Adrenal gland (tissue), 12 donors: ENCODE measurements around the gene TSFM. TPM values are rescaled to one million over a fixed set of nuclear protein-coding genes. Genes with fewer than 3 reads are reported as not detected.

Experiments
- DNase-seq, 7 donors: peaks; one replicate each; pipeline ENCODE4 v3.0.0-alpha.2; 2019 to 2020
- H3K27ac ChIP-seq, 5 donors: fragments of 200-600 bp; sonication (generic) in 4 of 5; 1 replicate in 3 of 5; 2 replicates in 2 of 5; pipeline versions ENCODE4 v1.5.1 to v1.8.0; 2016 to 2020; ENCODE audit warnings: mild to moderate bottlenecking in 1 of 5
- H3K27me3 ChIP-seq: fragments of 200-600 bp; 2 replicates; pipeline ENCODE4 v1.8.0; 2021
- H3K36me3 ChIP-seq, 2 donors: fragments of 200-600 bp; replicated peaks in 1 of 2; 1 replicate in 1 of 2; 2 replicates in 1 of 2; pipeline versions ENCODE4 v1.5.1 to v1.8.0; 2018 to 2022
- H3K4me1 ChIP-seq, 2 donors: fragments of 200-600 bp; replicated peaks in 1 of 2; 1 replicate in 1 of 2; 2 replicates in 1 of 2; pipeline versions ENCODE4 v1.5.1 to v1.8.0; 2018 to 2021
- H3K4me3 ChIP-seq, 4 donors: fragments of 200-600 bp; sonication (generic) in 3 of 4; one replicate each; pipeline ENCODE4 v1.5.1; 2016 to 2018
- H3K9me3 ChIP-seq, 3 donors: fragments of 200-600 bp; sonication (generic) in 1 of 3; replicated peaks in 1 of 3; 1 replicate in 2 of 3; 2 replicates in 1 of 3; pipeline versions ENCODE4 v1.5.1 to v1.8.0; 2016 to 2021
- CTCF ChIP-seq, 6 experiments: fragments of 450-650 bp in 4 of 6; fragments of 200-600 bp in 2 of 6; sonication (generic) in 1 of 6; IDR thresholded peaks; 1 replicate in 5 of 6; 2 replicates in 1 of 6; pipeline versions ENCODE4 v1.5.1 to v1.8.0; 2016 to 2021; ENCODE audit warnings: antibody characterized with exemption in 6 of 6, mild to moderate bottlenecking in 2 of 6, moderate library complexity in 1 of 6
- POLR2A ChIP-seq, 2 donors: fragments of 450-650 bp; IDR thresholded peaks; one replicate each; pipeline ENCODE4 v1.6.1; 2017; ENCODE audit warnings: antibody characterized with exemption in 2 of 2, mild to moderate bottlenecking in 2 of 2, moderate library complexity in 1 of 2
- WGBS, 4 donors: extraction: QIAGEN DNeasy Blood & Tissue Kit in 2 of 4; methylation state at CpG; one replicate each; pipeline versions ENCODE4 v1.1.5 to v1.1.7; 2013 to 2017; 5-methylcytosine and 5-hydroxymethylcytosine counted together
- intact Hi-C, 2 donors: fragments of 100-400 bp; cut with DNase I; formaldehyde crosslinking; loops; one replicate each; pipeline versions ENCODE4 v1.14.1 to v1.15.0; 2022 to 2023
- polyA plus RNA-seq, 3 donors: library from polyadenylated mRNA; stranded (reverse); fragments of 200-250 nt in 2 of 3; fragments of 350-450 nt in 1 of 3; fragmentation: Illumina TruSeq in 1 of 3; extraction: RNeasy Lipid Tissue Mini Kit (QIAGEN cat#74804) in 1 of 3; gene quantifications; one replicate each; pipeline ENCODE4 v1.2.3, GENCODE V29; 2013 to 2014
- total RNA-seq, 9 donors: library from RNA; depleted of rRNA in 4 of 9; stranded (reverse); fragments of >200 nt in 4 of 9; fragments of 120-200 nt in 1 of 9; fragmentation: NEBNext Ultra II Directional in 1 of 9; extraction: Animal tissue kit (Norgen Biotek cat#: 25700) in 1 of 9; gene quantifications; one replicate each; pipeline versions ENCODE4 v1.1.0 to v1.2.4, GENCODE V29; 2013 to 2023
- donor health status: healthy with polysubstance abuse.
- donor health status: Bipolar disorder and iron deficiency.
- donor health status: DM: yes; HTN: yes; CAD: no.
- donor health status: DM: no; HTN: no; CAD: no.
- donor health status: DM: no; HTN: no; CAD: no.
- donor health status: DM: yes; HTN: yes; CAD: no.

The TSFM gene
- total and polyA plus RNA-seq, 12 donors: 31.5 to 107 (median 69.5) TPM

GRCh38 chr12:57809425-57809824 lies 26.8 kb downstream of the TSFM start:
- intact Hi-C loops: no loop called here
- H3K27me3 ChIP-seq: no peaks in the 10 kb centered on the region
- no peak for TF ChIP-seq POLR2A (IDR thresholded peaks at IDR 0.05)
- no peak for TF ChIP-seq CTCF (IDR thresholded peaks at IDR 0.05)
- H3K36me3 ChIP-seq: peaks cover 0 to 81% of the 10 kb centered on the region in 2 donors
- no peak overlapping the region for H3K27ac ChIP-seq
- 88 to 97% (median 95%) methylated on average over 3 of the region's 3 CpGs for WGBS, 4 donors
- H3K4me3 ChIP-seq: no peak overlapping the region
- no peaks in the 10 kb centered on the region for H3K9me3 ChIP-seq
- peaks cover 0 to 1% of the 10 kb centered on the region in 2 donors for H3K4me1 ChIP-seq
- DNase-seq: no peak

- peak in 1 of 7 donors; percentile 48 for DNase-seq
- Histone ChIP-seq H3K4me3 (no peak overlapping the region), H3K9me3 (no peaks in the 10 kb centered on the region), H3K4me1 (peaks cover 0 to 12% of the 10 kb centered on the region in 2 donors), H3K27ac (no peak overlapping the region), H3K36me3 (peaks cover 0 to 71% of the 10 kb centered on the region in 2 donors), H3K27me3 (no peaks in the 10 kb centered on the region)
- 79 to 91% (median 80%) methylated on average over 4 to 5 of the region's 5 CpGs for WGBS, 4 donors
- TF ChIP-seq CTCF (IDR thresholded peaks at IDR 0.05) (no peak), POLR2A (IDR thresholded peaks at IDR 0.05) (no peak)
- intact Hi-C loops: no loop called here
Measured at GRCh38 chr12:57810450-57810849, 27.9 kb downstream of the TSFM start.

- peaks cover 2 to 19% of the 10 kb centered on the region in 2 donors for H3K4me1 ChIP-seq
- H3K36me3 ChIP-seq: peaks cover 0 to 63% of the 10 kb centered on the region in 2 donors
- no peak for TF ChIP-seq POLR2A (IDR thresholded peaks at IDR 0.05)
- no peak for TF ChIP-seq CTCF (IDR thresholded peaks at IDR 0.05)
- H3K27ac ChIP-seq: no peak overlapping the region
- H3K27me3 ChIP-seq: no peaks in the 10 kb centered on the region
- H3K4me3 ChIP-seq: no peak overlapping the region
- WGBS, 4 donors: 94 to 96% (median 95%) methylated on average over 7 to 10 of the region's 10 CpGs
- intact Hi-C loops: no loop called here
- no peaks in the 10 kb centered on the region for H3K9me3 ChIP-seq
- DNase-seq: no peak
Measured at GRCh38 chr12:57811028-57811755, 28.6 kb downstream of the TSFM start.

GRCh38 chr12:57813111-57813970 lies 30.8 kb downstream of the TSFM start:
- Histone ChIP-seq H3K4me3 (no peak overlapping the region), H3K27ac (peak overlapping the region in 1 of 5 donors; percentile 46), H3K9me3 (no peaks in the 10 kb centered on the region), H3K36me3 (peaks cover 0 to 47% of the 10 kb centered on the region in 2 donors), H3K27me3 (no peaks in the 10 kb centered on the region), H3K4me1 (peaks cover 12 to 40% of the 10 kb centered on the region in 2 donors)
- no peak for DNase-seq
- TF ChIP-seq CTCF (IDR thresholded peaks at IDR 0.05): no peak
- no peak for TF ChIP-seq POLR2A (IDR thresholded peaks at IDR 0.05)
- intact Hi-C loops: no loop called here
- 68 to 82% (median 77%) methylated on average over 9 to 14 of the region's 14 CpGs for WGBS, 4 donors
